ENCODE results near the gene PSMB7. TPM values are rescaled to one million over a fixed set of nuclear protein-coding genes. Genes with fewer than 3 reads are reported as not detected.

The PSMB7 gene
- total and polyA plus RNA-seq, 2 of the 8 experiments (the other 6 are each of a cell fraction or from before 2014, with no cell fraction given) = 222 to 357 TPM

GRCh38 chr9:124441291-124441690 lies 26.0 kb upstream of the PSMB7 start:
- CTCF ChIA-PET (ENCODE audit: partially characterized antibody) = interaction anchor here (0.7 to 9.8 kb wide), 8 partner anchors 9 to 1076 kb away, joined by 3 to 87 read pairs (median 4); no protein-coding TSS in a partner anchor
- 90% methylated on average over 16 of the region's 16 CpGs; no CpG with 5 or more reads in 1 of the 2 experiments for WGBS, 2 experiments (ENCODE audit: extremely low coverage in 1 of 2, insufficient coverage in 1 of 2, insufficient read length in 1 of 2, insufficient replicate concordance in 2 of 2, low coverage in 1 of 2, low lambda C conversion rate in 2 of 2, missing lambda C conversion rate in 1 of 2)

More at GRCh38 chr9:124441291-124441690, 26.0 kb upstream of the PSMB7 start:
- H2BK5ac ChIP-seq (ENCODE audit: low read depth, low read length) = no peak overlapping the region
- no peaks in the 10 kb centered on the region for H3K79me2 ChIP-seq (ENCODE audit: control insufficient read depth in 1 of 2, insufficient read depth in 2 of 2, low read length in 2 of 2)
- no peak overlapping the region for H3K4ac ChIP-seq (replicated peaks; ENCODE audit: insufficient read length, low read depth, low read length)
- no peaks in the 10 kb centered on the region for H3K23me2 ChIP-seq (ENCODE audit: low read depth, low read length)
- TF ChIP-seq KDM5A (IDR thresholded peaks at IDR 0.05; ENCODE audit: low read length) (no peak), NANOG (IDR thresholded peaks at IDR 0.05; ENCODE audit: insufficient read depth, low read depth, low read length, poor library complexity, severe bottlenecking) (no peak), MAX (IDR thresholded peaks at IDR 0.05) (no peak), TBP (IDR thresholded peaks at IDR 0.05; ENCODE audit: low read depth, low read length) (no peak), FOSL1 (IDR thresholded peaks at IDR 0.05; ENCODE audit: insufficient read depth, low read depth, low read length) (no peak), SIN3A (conservative IDR thresholded peaks at IDR 0.05 in 1 of 2, IDR thresholded peaks at IDR 0.05 in 1 of 2; ENCODE audit: low read depth in 1 of 2, low read length in 2 of 2) (no peak), MAFK (IDR thresholded peaks at IDR 0.05; ENCODE audit: low read depth, low read length) (no peak)
- 0 out of 2 replicates have a peak overlapping the region, but pooled peaks have one; percentile 18 for H4K8ac ChIP-seq (ENCODE audit: extremely low read depth, insufficient read depth, low read length)
- H3K18ac ChIP-seq (ENCODE audit: extremely low read depth, low read length) = no peak overlapping the region
- no peaks in the 10 kb centered on the region for H3K79me1 ChIP-seq (ENCODE audit: low read depth, low read length)
- H3K9me3 ChIP-seq (ENCODE audit: insufficient read depth in 2 of 2, low read depth in 1 of 2, low read length in 1 of 2) = no peaks in the 10 kb centered on the region
- no peak overlapping the region for H4K91ac ChIP-seq (replicated peaks; ENCODE audit: insufficient read length, low read length)
- no peak overlapping the region for H3K14ac ChIP-seq (ENCODE audit: insufficient read length)
- no peak overlapping the region for H4K5ac ChIP-seq (ENCODE audit: insufficient read length, low read depth, low read length)
- POLR2A ChIA-PET (ENCODE audit: partially characterized antibody) = no interaction called here
- H3K23ac ChIP-seq (ENCODE audit: insufficient read length) = no peak overlapping the region
- no peak overlapping the region for H2BK12ac ChIP-seq (ENCODE audit: low read depth, low read length)
- no peak for DNase-seq (ENCODE audit: low read depth in 1 of 2, low spot score in 2 of 2)
- H2BK15ac ChIP-seq (ENCODE audit: low read length) = no peak overlapping the region
- no peaks in the 10 kb centered on the region; a peak in 1 of 7 replicates for H3K27me3 ChIP-seq (replicated peaks in 1 of 4; ENCODE audit: control insufficient read depth in 3 of 4, extremely low read depth in 1 of 4, insufficient read depth in 3 of 4, low read length in 3 of 4)
- H3K4me3 ChIP-seq (ENCODE audit: extremely low read depth in 1 of 4, insufficient read depth in 2 of 4, low read depth in 3 of 4, low read length in 4 of 4) = no peak overlapping the region
- no peaks in the 10 kb centered on the region for H3K4me1 ChIP-seq (replicated peaks in 1 of 4; ENCODE audit: control insufficient read depth in 3 of 4, insufficient read depth in 4 of 4, low read length in 3 of 4)
- H3K36me3 ChIP-seq (ENCODE audit: control insufficient read depth in 2 of 4, insufficient read depth in 4 of 4, low read length in 3 of 4) = no peaks in the 10 kb centered on the region
- no peak for FAIRE-seq
- H3K56ac ChIP-seq (replicated peaks; ENCODE audit: insufficient read length, low read depth, low read length) = no peak overlapping the region
- H3K27ac ChIP-seq (ENCODE audit: low read depth, low read length) = no peak overlapping the region
- H3K4me2 ChIP-seq (ENCODE audit: insufficient read depth in 1 of 2, low read depth in 2 of 2, low read length in 2 of 2) = no peak overlapping the region
- H2BK20ac ChIP-seq (ENCODE audit: low read length) = no peak overlapping the region
- H2AK5ac ChIP-seq (ENCODE audit: low read depth, low read length) = no peak overlapping the region
- H2AFZ ChIP-seq (ENCODE audit: low read length) = no peak overlapping the region
- no peaks in the 10 kb centered on the region for H4K20me1 ChIP-seq (replicated peaks in 1 of 2; ENCODE audit: control insufficient read depth in 1 of 2, insufficient read depth in 2 of 2, low read length in 2 of 2)
- H2BK120ac ChIP-seq (replicated peaks; ENCODE audit: low read depth, low read length) = no peak overlapping the region
- no peak overlapping the region for H3K9ac ChIP-seq (replicated peaks in 1 of 4; ENCODE audit: extremely low read depth in 1 of 4, low read depth in 3 of 4, low read length in 3 of 4)

All from H1 (cell line).